ENCODE results near the gene NUDT9.

- TF ChIP-seq SIN3A (IDR thresholded peaks at IDR 0.05; ENCODE audit: borderline replicate concordance, insufficient read depth, low read length) (no peak), REST (IDR thresholded peaks at IDR 0.05; ENCODE audit: insufficient read depth in 1 of 2, low read depth in 2 of 2, low read length in 2 of 2) (no peak)
These were observed 23.6 kb downstream of the NUDT9 start for GRCh38 chr4:87445964-87446363.
